ENCODE measurements around the gene OR6J1. TPM values are rescaled to one million over a fixed set of nuclear protein-coding genes. Genes with fewer than 3 reads are reported as not detected.

OR6J1 gene
- total and polyA plus RNA-seq, 2 of the 8 experiments (the other 6 are each of a cell fraction or from before 2014, with no cell fraction given): not detected

Other genes with a start within 250 kb of the OR6J1 start
- gene DAD1, start 55.1 kb downstream of the OR6J1 start, total RNA-seq (2021; fragmentation: NEBNext Ultra II Directional; extraction: Animal tissue kit (Norgen Biotek cat#: 25700)): 131 and 133 TPM in 2 replicates
- gene DAD1, start 55.1 kb downstream of the OR6J1 start, polyA plus RNA-seq (2011; rRNA removed): 433 and 440 TPM in 2 replicates
- gene ABHD4, start 46.1 kb downstream of the OR6J1 start, total RNA-seq (2021; fragmentation: NEBNext Ultra II Directional; extraction: Animal tissue kit (Norgen Biotek cat#: 25700)): 32.4 and 37.1 TPM in 2 replicates
- 40.6 and 42.9 TPM in 2 replicates for gene ABHD4, start 46.1 kb downstream of the OR6J1 start, polyA plus RNA-seq (2011; rRNA removed)
- 125 and 129 TPM in 2 replicates for gene OXA1L, start 122.3 kb upstream of the OR6J1 start, total RNA-seq (2021; fragmentation: NEBNext Ultra II Directional; extraction: Animal tissue kit (Norgen Biotek cat#: 25700))
- 163 and 199 TPM in 2 replicates for gene OXA1L, start 122.3 kb upstream of the OR6J1 start, polyA plus RNA-seq (2011; rRNA removed)
- gene SLC7A7, start 171.1 kb upstream of the OR6J1 start, total RNA-seq (2021; fragmentation: NEBNext Ultra II Directional; extraction: Animal tissue kit (Norgen Biotek cat#: 25700)): 5.8 and 6.3 TPM in 2 replicates
- gene SLC7A7, start 171.1 kb upstream of the OR6J1 start, polyA plus RNA-seq (2011; rRNA removed): 14.9 and 15.0 TPM in 2 replicates
- gene MRPL52, start 185.5 kb upstream of the OR6J1 start, total RNA-seq (2021; fragmentation: NEBNext Ultra II Directional; extraction: Animal tissue kit (Norgen Biotek cat#: 25700)): 172 and 176 TPM in 2 replicates
- 70.5 and 109 TPM in 2 replicates for gene MRPL52, start 185.5 kb upstream of the OR6J1 start, polyA plus RNA-seq (2011; rRNA removed)
- 83.1 and 86.8 TPM in 2 replicates for gene MMP14, start 192.2 kb upstream of the OR6J1 start, total RNA-seq (2021; fragmentation: NEBNext Ultra II Directional; extraction: Animal tissue kit (Norgen Biotek cat#: 25700))
- 58.2 and 81.6 TPM in 2 replicates for gene MMP14, start 192.2 kb upstream of the OR6J1 start, polyA plus RNA-seq (2011; rRNA removed)
- 15.6 and 15.7 TPM in 2 replicates for gene LRP10, start 227.4 kb upstream of the OR6J1 start, total RNA-seq (2021; fragmentation: NEBNext Ultra II Directional; extraction: Animal tissue kit (Norgen Biotek cat#: 25700))
- 12.4 and 22.8 TPM in 2 replicates for gene LRP10, start 227.4 kb upstream of the OR6J1 start, polyA plus RNA-seq (2011; rRNA removed)
- gene REM2, start 238.9 kb upstream of the OR6J1 start, total RNA-seq (2021; fragmentation: NEBNext Ultra II Directional; extraction: Animal tissue kit (Norgen Biotek cat#: 25700)): 1.1 and 1.3 TPM in 2 replicates
- 0.78 and 1.00 TPM in 2 replicates for gene REM2, start 238.9 kb upstream of the OR6J1 start, polyA plus RNA-seq (2011; rRNA removed)